DMS 273 (cell line): ENCODE measurements around the gene ART4.
A peak's percentile ranks its signal among the peaks of the same experiment; 100 is the strongest.

ENCODE experiments used
- DNase-seq: peaks from one replicate; lab custom pipeline; 2025; ENCODE audit not compliant: unreplicated experiment; lab: John Stamatoyannopoulos, UW

Gene ART4

GRCh38 chr12:14852880-14853279 is 9.6 kb upstream of the ART4 start:
- no peak for DNase-seq

DNA sequence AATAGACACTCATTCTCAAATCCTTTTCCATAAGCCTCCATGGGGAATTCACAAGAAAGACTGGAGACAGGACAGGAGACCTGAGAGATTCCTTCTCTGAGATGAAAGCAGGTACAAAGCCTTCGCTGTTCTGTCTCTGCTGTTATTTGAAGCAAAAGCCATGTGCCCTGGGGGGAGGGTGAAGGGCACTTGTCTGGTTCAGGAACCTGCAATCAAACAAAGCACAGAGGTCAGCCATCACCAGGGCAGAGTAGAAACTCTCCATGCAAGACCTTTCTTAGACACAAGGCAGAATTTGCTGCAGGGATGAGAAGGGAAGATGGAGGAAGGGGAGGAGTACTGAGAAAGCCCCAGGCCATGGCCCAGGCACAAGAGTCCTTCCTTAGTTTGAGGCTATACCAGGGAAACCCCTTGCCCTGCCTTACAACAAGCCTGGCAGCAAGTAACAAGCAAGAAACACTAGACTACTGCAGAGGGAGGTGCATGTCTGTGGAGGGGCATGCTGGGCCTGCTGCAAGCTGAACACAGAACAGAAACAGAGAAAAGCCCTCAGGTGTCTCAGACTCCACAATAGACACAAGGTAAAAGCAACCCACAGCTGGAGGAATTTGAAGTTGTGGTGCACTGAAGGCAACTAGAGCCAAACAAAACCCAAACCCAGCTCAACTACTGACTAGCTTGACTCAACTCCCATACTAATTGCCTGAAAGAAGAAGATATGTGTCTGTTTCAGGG is 7.8 kb upstream of the ART4 start:
- DNase-seq = no peak

- no peak for DNase-seq
Observed at GRCh38 chr12:14849661-14850060, 6.3 kb upstream of the ART4 start.

- no peak for DNase-seq
Observed at GRCh38 chr12:14846876-14847580, 3.7 kb upstream of the ART4 start.

- DNase-seq = no peak
Observed at GRCh38 chr12:14846042-14846587, 2.8 kb upstream of the ART4 start.

- DNase-seq = peak; percentile 74
Observed at GRCh38 chr12:14845350-14845750, 2.0 kb upstream of the ART4 start.

DNA sequence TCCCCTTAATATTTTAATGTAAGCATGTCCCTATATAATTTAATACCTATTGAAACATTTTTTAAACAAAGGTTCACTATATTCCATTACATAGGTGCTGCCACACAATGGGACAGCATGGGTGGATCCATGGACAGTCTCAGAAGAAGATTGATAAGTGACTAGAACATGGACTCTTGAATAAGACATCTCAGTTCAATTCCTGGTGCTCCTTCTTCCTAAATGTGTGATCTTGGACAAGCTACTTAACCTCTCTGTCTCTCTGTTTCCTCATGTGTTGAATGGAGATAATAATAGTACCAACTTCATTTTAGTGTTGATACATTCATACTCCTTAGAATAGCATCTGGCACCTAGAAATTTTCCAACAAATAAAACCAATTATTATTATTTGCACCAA is 1.1 kb upstream of the ART4 start:
- no peak for DNase-seq

DNA sequence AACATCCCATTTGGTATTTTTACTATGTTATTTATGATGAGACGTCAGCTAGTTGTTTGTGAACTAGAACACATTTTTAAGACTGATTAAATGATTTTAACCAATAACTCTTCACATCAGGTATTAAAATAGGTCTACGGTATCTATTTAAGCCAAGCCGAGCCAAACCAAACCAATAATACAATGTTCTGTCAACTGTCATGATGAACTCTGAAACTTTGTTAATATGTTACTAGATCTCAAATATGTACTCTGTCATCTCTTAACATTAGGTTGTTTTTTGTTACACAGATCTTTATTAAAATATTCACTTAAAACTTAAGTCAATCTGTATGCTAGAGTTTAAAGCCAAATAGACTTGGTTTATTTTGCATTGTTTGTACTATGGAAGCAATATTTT is 1.0 kb downstream of the ART4 start:
- DNase-seq = no peak

DNA sequence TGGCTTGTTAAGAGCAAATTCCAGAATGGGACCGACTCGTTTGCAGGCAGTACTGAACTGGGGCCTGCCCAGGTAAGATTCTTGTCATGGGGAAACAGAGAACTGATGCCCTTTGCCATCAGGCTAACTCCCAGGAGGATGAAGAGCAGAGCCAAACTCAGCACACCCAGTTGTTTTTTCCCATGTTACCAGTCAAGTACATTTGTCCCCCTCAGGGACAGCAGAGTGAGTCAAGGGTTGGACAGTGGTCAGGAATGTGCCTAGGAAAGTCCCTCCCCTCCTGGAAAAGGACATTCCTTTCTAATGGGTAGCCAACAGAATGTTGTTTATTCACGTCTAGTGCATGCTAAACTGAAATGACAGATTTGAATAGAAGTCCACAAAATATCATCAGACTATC is 1.6 kb downstream of the ART4 start:
- no peak for DNase-seq

GRCh38 chr12:14840616-14841015 is 2.7 kb downstream of the ART4 start:
- DNase-seq = no peak

- no peak for DNase-seq
Observed at GRCh38 chr12:14839262-14839661, 4.1 kb downstream of the ART4 start.

GRCh38 chr12:14836336-14837210 is 6.8 kb downstream of the ART4 start:
- no peak for DNase-seq

GRCh38 chr12:14834509-14834908 is 8.8 kb downstream of the ART4 start:
- DNase-seq = peak; percentile 30

GRCh38 chr12:14833952-14834351 is 9.4 kb downstream of the ART4 start:
- DNase-seq = no peak

DNA sequence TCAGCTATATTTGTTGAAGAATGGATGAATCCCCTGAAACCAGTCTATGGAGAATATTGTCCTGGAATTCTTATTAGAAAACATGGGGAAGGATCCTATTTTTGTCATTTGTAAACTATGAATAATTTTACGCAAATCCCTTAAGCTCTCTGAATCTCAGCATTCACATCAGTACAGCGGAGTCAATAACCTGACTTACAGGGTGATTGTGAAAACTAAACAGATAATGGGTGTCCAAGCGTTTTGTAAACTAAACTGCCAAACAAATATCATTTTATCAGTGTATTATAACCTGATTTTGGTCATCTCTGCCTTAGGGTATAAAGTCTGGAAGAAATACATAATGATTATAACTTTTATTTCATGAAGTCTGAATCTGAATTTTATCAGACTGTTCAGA is 10.0 kb downstream of the ART4 start:
- DNase-seq = no peak

DNA sequence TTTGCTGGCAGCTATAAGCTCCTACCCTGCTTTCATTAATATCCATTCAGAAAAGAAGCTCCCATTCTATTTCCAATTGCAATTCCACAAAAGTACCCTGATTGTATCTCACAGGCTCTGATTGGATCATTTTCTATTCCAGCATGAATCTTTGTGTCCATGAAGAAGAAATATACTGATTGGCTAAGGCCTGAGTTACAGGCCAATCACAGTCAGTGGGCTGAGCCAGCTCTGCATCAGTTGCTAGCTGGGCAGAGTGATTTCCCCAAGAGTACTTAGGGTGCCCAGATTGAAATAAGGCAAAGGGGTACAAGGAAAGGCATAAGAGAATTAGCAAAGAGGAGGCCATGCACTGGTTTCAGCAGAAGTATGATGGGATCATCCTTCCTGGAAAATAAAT is 14.4 kb downstream of the ART4 start:
- DNase-seq = peak; percentile 47

DNA sequence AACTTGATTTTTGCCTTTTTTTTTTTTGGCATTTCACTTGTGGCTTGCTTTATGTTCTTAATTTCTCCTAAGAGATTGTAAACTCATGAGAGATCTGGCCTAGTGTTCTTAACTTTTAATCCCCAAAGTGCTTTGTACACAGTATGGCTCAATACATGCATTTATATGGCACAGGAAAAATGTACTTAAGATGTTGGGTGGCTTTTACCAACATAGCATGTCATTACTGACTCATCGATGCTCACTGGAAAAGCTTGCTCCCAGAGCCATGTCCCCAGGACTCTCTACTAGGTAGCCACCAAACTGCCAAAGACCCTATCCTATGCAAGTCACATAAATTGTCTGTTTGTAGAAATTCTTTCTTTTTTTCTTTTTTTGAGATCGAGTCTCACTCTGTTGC is 16.3 kb downstream of the ART4 start:
- no peak for DNase-seq

DNA sequence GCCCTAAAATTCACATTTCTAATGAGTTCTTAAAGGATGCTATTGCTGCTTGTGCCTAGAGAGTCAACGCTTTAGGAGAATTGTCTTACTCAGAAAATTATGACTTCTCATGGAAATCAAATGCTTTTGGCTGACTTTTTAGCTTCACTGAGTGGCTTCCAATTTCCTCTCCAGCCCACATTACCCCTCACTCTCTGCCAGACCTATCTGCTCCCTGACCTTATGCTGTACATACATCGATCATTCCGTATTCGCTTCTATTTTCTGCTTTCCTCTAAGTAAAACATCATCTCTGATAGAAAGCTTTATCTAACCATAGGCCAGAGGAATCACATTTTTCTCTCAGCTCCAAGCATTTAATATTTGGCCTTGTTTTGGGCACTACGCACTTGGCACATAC is 16.8 kb downstream of the ART4 start:
- no peak for DNase-seq

- no peak for DNase-seq
Observed at GRCh38 chr12:14825256-14825655, 18.1 kb downstream of the ART4 start.

GRCh38 chr12:14824012-14824634 is 19.2 kb downstream of the ART4 start:
- DNase-seq = no peak

- no peak for DNase-seq
Observed at GRCh38 chr12:14814014-14814413, 29.3 kb downstream of the ART4 start, which contains the start of gene SMCO3. Gene SMCO3 (minus strand): TSS chr12:14814182. CDS start chr12:14806680, 7,502 bp downstream.
